Measurements from ENCODE around the gene RPL23. TPM values are rescaled to one million over a fixed set of nuclear protein-coding genes. Genes with fewer than 3 reads are reported as not detected.

The RPL23 gene
- total RNA-seq, 1 experiment from 2014 or later: 1,110 TPM

- Histone ChIP-seq H3K4me1 (ENCODE audit: insufficient read depth, low read length) (peaks cover 11% of the 10 kb centered on the region; the same call in 1 of the 2 replicates), H3K27me3 (ENCODE audit: low read length) (no peaks in the 10 kb centered on the region), H3K4me2 (ENCODE audit: low read length) (no peak overlapping the region), H3K79me2 (ENCODE audit: low read length) (peaks cover 43% of the 10 kb centered on the region), H3K27ac (ENCODE audit: low read length) (no peak overlapping the region), H3F3A (ENCODE audit: low read length, unreplicated experiment) (no peaks in the 10 kb centered on the region), H3K36me3 (ENCODE audit: low read depth, low read length) (peaks cover 52% of the 10 kb centered on the region), H3K9me2 (replicated peaks; ENCODE audit: low read length) (no peaks in the 10 kb centered on the region), H3K9me3 (ENCODE audit: low read length) (no peaks in the 10 kb centered on the region), H3K4me3 (ENCODE audit: low read length) (no peak overlapping the region), H2AFZ (ENCODE audit: low read length) (no peak overlapping the region), H4K20me1 (ENCODE audit: low read length) (peaks cover 35% of the 10 kb centered on the region), H3K9ac (ENCODE audit: low read length) (no peak overlapping the region)
- BruUV-seq (replicated peaks): no TSS peak
- intact Hi-C loops (cut with micrococcal nuclease): no loop called here
- ATAC-seq (no peak), DNase-seq (no peak)
- no peak for TF ChIP-seq EZH2 (IDR thresholded peaks at IDR 0.05; ENCODE audit: low read length, unreplicated experiment)
- TF ChIP-seq EZH2phosphoT487 (IDR thresholded peaks at IDR 0.05; ENCODE audit: borderline replicate concordance, low read length): no peak
- no peak for TF ChIP-seq CTCF (conservative IDR thresholded peaks at IDR 0.05; ENCODE audit: low read depth, low read length)
- CTCF ChIA-PET: no interaction called here
- POLR2A ChIA-PET (ENCODE audit: unreplicated experiment): no interaction called here
These were observed 4.4 kb downstream of the RPL23 start for GRCh38 chr17:38848939-38849605.

DNA sequence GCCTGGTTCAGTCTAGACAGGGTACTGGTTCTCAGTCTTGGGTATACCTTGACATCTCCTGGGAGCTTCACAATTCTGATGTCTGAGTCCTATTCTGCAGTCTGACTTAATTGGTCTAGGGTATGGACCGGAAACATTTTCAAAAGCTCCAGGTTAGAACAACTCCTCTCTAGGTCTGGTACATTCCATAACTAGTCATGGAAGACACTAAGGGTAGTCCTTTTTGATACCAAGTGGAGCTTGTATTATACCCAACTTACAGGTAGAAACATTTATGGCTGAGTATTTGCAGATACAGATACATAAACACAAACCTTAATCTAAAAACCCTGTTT lies 5.0 kb downstream of the RPL23 start:
- no peaks in the 10 kb centered on the region for H3K9me3 ChIP-seq (ENCODE audit: low read length)
- peaks cover 39% of the 10 kb centered on the region for H3K79me2 ChIP-seq (ENCODE audit: low read length)
- no peak overlapping the region for H2AFZ ChIP-seq (ENCODE audit: low read length)
- H3K4me1 ChIP-seq (ENCODE audit: insufficient read depth, low read length): peaks cover 11% of the 10 kb centered on the region; the same call in 1 of the 2 replicates
- DNase-seq (no peak), ATAC-seq (no peak)
- H3F3A ChIP-seq (ENCODE audit: low read length, unreplicated experiment): no peaks in the 10 kb centered on the region
- BruUV-seq (replicated peaks): no TSS peak
- H3K9me2 ChIP-seq (replicated peaks; ENCODE audit: low read length): no peaks in the 10 kb centered on the region
- POLR2A ChIA-PET (ENCODE audit: unreplicated experiment): no interaction called here
- CTCF ChIA-PET: no interaction called here
- H3K27ac ChIP-seq (ENCODE audit: low read length): no peak overlapping the region
- intact Hi-C loops (cut with micrococcal nuclease): no loop called here
- H3K4me2 ChIP-seq (ENCODE audit: low read length): no peak overlapping the region
- peaks cover 35% of the 10 kb centered on the region for H4K20me1 ChIP-seq (ENCODE audit: low read length)
- TF ChIP-seq EZH2phosphoT487 (IDR thresholded peaks at IDR 0.05; ENCODE audit: borderline replicate concordance, low read length) (no peak), CTCF (conservative IDR thresholded peaks at IDR 0.05; ENCODE audit: low read depth, low read length) (no peak)
- peaks cover 52% of the 10 kb centered on the region for H3K36me3 ChIP-seq (ENCODE audit: low read depth, low read length)
- no peak overlapping the region for H3K4me3 ChIP-seq (ENCODE audit: low read length)
- H3K27me3 ChIP-seq (ENCODE audit: low read length): no peaks in the 10 kb centered on the region
- no peak overlapping the region for H3K9ac ChIP-seq (ENCODE audit: low read length)

DNA sequence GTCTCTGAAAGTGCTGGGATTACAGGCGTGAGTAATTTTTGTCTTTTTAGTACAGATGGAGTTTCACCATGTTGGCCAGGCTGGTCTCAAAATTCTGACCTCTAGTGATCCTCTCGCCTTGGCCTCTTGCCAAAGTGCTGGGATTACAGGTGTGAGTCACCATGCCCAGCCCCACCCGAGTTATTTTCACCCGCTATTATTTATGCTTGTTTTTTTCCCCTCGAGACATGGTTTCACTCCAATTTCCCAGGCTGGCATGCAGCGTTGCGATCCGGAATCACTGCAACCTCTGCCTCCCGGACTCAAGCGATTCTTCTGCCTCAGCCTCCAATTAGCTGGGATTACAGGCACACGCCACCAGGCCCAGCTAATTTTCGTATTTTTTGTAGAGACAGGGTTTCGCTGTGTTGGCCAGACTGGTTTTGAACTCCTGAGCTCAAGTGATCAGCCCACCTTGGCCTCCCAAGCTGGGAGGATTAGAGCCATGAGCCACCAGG lies 9.2 kb downstream of the RPL23 start:
- TF ChIP-seq EZH2 (IDR thresholded peaks at IDR 0.05; ENCODE audit: low read length, unreplicated experiment) (no peak), CTCF (conservative IDR thresholded peaks at IDR 0.05; ENCODE audit: low read depth, low read length) (no peak), EZH2phosphoT487 (IDR thresholded peaks at IDR 0.05; ENCODE audit: borderline replicate concordance, low read length) (no peak)
- Histone ChIP-seq H2AFZ (ENCODE audit: low read length) (no peak overlapping the region), H3F3A (ENCODE audit: low read length, unreplicated experiment) (no peaks in the 10 kb centered on the region), H3K9ac (ENCODE audit: low read length) (no peak overlapping the region), H4K20me1 (ENCODE audit: low read length) (0 out of 2 replicates have a peak, but pooled peaks cover 1% of the 10 kb centered on the region), H3K27me3 (ENCODE audit: low read length) (no peaks in the 10 kb centered on the region), H3K36me3 (ENCODE audit: low read depth, low read length) (peaks cover 16% of the 10 kb centered on the region), H3K4me3 (ENCODE audit: low read length) (no peak overlapping the region), H3K4me1 (ENCODE audit: insufficient read depth, low read length) (no peaks in the 10 kb centered on the region), H3K79me2 (ENCODE audit: low read length) (0 out of 2 replicates have a peak, but pooled peaks cover under 1% of the 10 kb centered on the region), H3K27ac (ENCODE audit: low read length) (no peak overlapping the region), H3K9me3 (ENCODE audit: low read length) (no peaks in the 10 kb centered on the region), H3K9me2 (replicated peaks; ENCODE audit: low read length) (no peaks in the 10 kb centered on the region), H3K4me2 (ENCODE audit: low read length) (no peak overlapping the region)
- intact Hi-C loops (cut with micrococcal nuclease): no loop called here
- no peak for ATAC-seq
- CTCF ChIA-PET: no interaction called here
- POLR2A ChIA-PET (ENCODE audit: unreplicated experiment): no interaction called here
- no TSS peak for BruUV-seq (replicated peaks)
- no peak for DNase-seq

Measured in PC-3 (cell line).